ENCODE data around the gene PLAAT4.

The PLAAT4 gene

GRCh38 chr11:63551889-63552266 lies 15.3 kb downstream of the PLAAT4 start:
- Histone ChIP-seq H3K4ac (ENCODE audit: low read depth, low read length) (no peak overlapping the region), H3K27ac (ENCODE audit: low read depth, low read length) (no peak overlapping the region), H3K9ac (ENCODE audit: low read length) (no peak overlapping the region), H3K23ac (ENCODE audit: low read length) (no peak overlapping the region), H4K91ac (ENCODE audit: low read depth, low read length) (no peak overlapping the region), H3K4me3 (ENCODE audit: low read depth, low read length) (no peak overlapping the region), H2AFZ (ENCODE audit: insufficient read depth, low read length, poor library complexity) (no peak overlapping the region), H4K8ac (ENCODE audit: low read depth, low read length) (no peak overlapping the region), H3K36me3 (ENCODE audit: control insufficient read depth in 1 of 2, insufficient read depth in 2 of 2, low read length in 2 of 2) (no peaks in the 10 kb centered on the region), H4K12ac (ENCODE audit: low read depth, low read length) (no peak overlapping the region), H3K79me2 (ENCODE audit: control insufficient read depth, insufficient read depth, low read length, poor library complexity) (no peaks in the 10 kb centered on the region), H3K9me3 (ENCODE audit: insufficient read depth, low read depth, low read length) (no peaks in the 10 kb centered on the region), H3K79me1 (ENCODE audit: low read length) (peaks cover 1% of the 10 kb centered on the region), H2BK120ac (ENCODE audit: insufficient read depth, low read length, poor library complexity) (no peak overlapping the region), H2AK5ac (ENCODE audit: low read length) (no peak overlapping the region), H3K4me1 (ENCODE audit: control insufficient read depth in 1 of 2, insufficient read depth in 2 of 2, low read length in 2 of 2) (no peaks in the 10 kb centered on the region), H3K27me3 (ENCODE audit: insufficient read depth, low read length) (no peaks in the 10 kb centered on the region), H2BK12ac (ENCODE audit: low read length) (no peak overlapping the region), H3K18ac (ENCODE audit: low read length) (no peak overlapping the region), H3K14ac (ENCODE audit: low read length) (no peak overlapping the region), H3K4me2 (ENCODE audit: low read length) (no peak overlapping the region), H2BK5ac (ENCODE audit: low read depth, low read length, poor library complexity) (no peak overlapping the region)
- no peak for DNase-seq
- WGBS (ENCODE audit: extremely low coverage, insufficient coverage, insufficient read length), result no CpG with 5 or more reads among the region's 6 CpGs

- Histone ChIP-seq H4K8ac (ENCODE audit: low read depth, low read length) (no peak overlapping the region), H3K23ac (ENCODE audit: low read length) (no peak overlapping the region)
These were observed 16.3 kb downstream of the PLAAT4 start for GRCh38 chr11:63552921-63553320.

GRCh38 chr11:63553759-63554158 lies 17.2 kb downstream of the PLAAT4 start:
- Histone ChIP-seq H3K9me3 (ENCODE audit: insufficient read depth, low read depth, low read length) (no peaks in the 10 kb centered on the region), H2BK12ac (ENCODE audit: low read length) (no peak overlapping the region), H2BK120ac (ENCODE audit: insufficient read depth, low read length, poor library complexity) (no peak overlapping the region), H3K4ac (ENCODE audit: low read depth, low read length) (no peak overlapping the region), H3K4me2 (ENCODE audit: low read length) (no peak overlapping the region), H3K18ac (ENCODE audit: low read length) (no peak overlapping the region), H4K8ac (ENCODE audit: low read depth, low read length) (no peak overlapping the region), H2BK5ac (ENCODE audit: low read depth, low read length, poor library complexity) (no peak overlapping the region), H3K4me1 (ENCODE audit: control insufficient read depth in 1 of 2, insufficient read depth in 2 of 2, low read length in 2 of 2) (no peaks in the 10 kb centered on the region), H3K27ac (ENCODE audit: low read depth, low read length) (no peak overlapping the region), H2AK5ac (ENCODE audit: low read length) (no peak overlapping the region), H3K79me2 (ENCODE audit: control insufficient read depth, insufficient read depth, low read length, poor library complexity) (no peaks in the 10 kb centered on the region), H3K9ac (ENCODE audit: low read length) (no peak overlapping the region), H3K4me3 (ENCODE audit: low read depth, low read length) (no peak overlapping the region), H3K23ac (ENCODE audit: low read length) (no peak overlapping the region), H3K14ac (ENCODE audit: low read length) (no peak overlapping the region), H2AFZ (ENCODE audit: insufficient read depth, low read length, poor library complexity) (no peak overlapping the region), H3K36me3 (ENCODE audit: control insufficient read depth in 1 of 2, insufficient read depth in 2 of 2, low read length in 2 of 2) (no peaks in the 10 kb centered on the region), H4K12ac (ENCODE audit: low read depth, low read length) (no peak overlapping the region), H3K79me1 (ENCODE audit: low read length) (peaks cover 1% of the 10 kb centered on the region), H4K91ac (ENCODE audit: low read depth, low read length) (peak overlapping the region; percentile 34), H3K27me3 (ENCODE audit: insufficient read depth, low read length) (no peaks in the 10 kb centered on the region)
- DNase-seq, result no peak
- WGBS (ENCODE audit: extremely low coverage, insufficient coverage, insufficient read length), result no CpG with 5 or more reads among the region's 8 CpGs

More at GRCh38 chr11:63552921-63553320, 16.3 kb downstream of the PLAAT4 start:
- peak overlapping the region; percentile 72 for H2AK5ac ChIP-seq (ENCODE audit: low read length)
- DNase-seq, result no peak
- no peak overlapping the region for H3K27ac ChIP-seq (ENCODE audit: low read depth, low read length)
- H3K79me1 ChIP-seq (ENCODE audit: low read length), result peaks cover 1% of the 10 kb centered on the region
- H3K14ac ChIP-seq (ENCODE audit: low read length), result no peak overlapping the region
- no peak overlapping the region for H4K91ac ChIP-seq (ENCODE audit: low read depth, low read length)
- H2AFZ ChIP-seq (ENCODE audit: insufficient read depth, low read length, poor library complexity), result no peak overlapping the region
- H3K4me2 ChIP-seq (ENCODE audit: low read length), result no peak overlapping the region
- H4K12ac ChIP-seq (ENCODE audit: low read depth, low read length), result no peak overlapping the region
- H3K9me3 ChIP-seq (ENCODE audit: insufficient read depth, low read depth, low read length), result no peaks in the 10 kb centered on the region
- H3K4me3 ChIP-seq (ENCODE audit: low read depth, low read length), result no peak overlapping the region
- H3K18ac ChIP-seq (ENCODE audit: low read length), result no peak overlapping the region
- H3K4ac ChIP-seq (ENCODE audit: low read depth, low read length), result no peak overlapping the region
- H3K4me1 ChIP-seq (ENCODE audit: control insufficient read depth in 1 of 2, insufficient read depth in 2 of 2, low read length in 2 of 2), result no peaks in the 10 kb centered on the region
- no peaks in the 10 kb centered on the region for H3K36me3 ChIP-seq (ENCODE audit: control insufficient read depth in 1 of 2, insufficient read depth in 2 of 2, low read length in 2 of 2)
- H2BK12ac ChIP-seq (ENCODE audit: low read length), result no peak overlapping the region
- H2BK120ac ChIP-seq (ENCODE audit: insufficient read depth, low read length, poor library complexity), result peak overlapping the region; percentile 57
- no peaks in the 10 kb centered on the region for H3K79me2 ChIP-seq (ENCODE audit: control insufficient read depth, insufficient read depth, low read length, poor library complexity)
- no CpG with 5 or more reads among the region's 7 CpGs for WGBS (ENCODE audit: extremely low coverage, insufficient coverage, insufficient read length)
- no peaks in the 10 kb centered on the region for H3K27me3 ChIP-seq (ENCODE audit: insufficient read depth, low read length)
- no peak overlapping the region for H2BK5ac ChIP-seq (ENCODE audit: low read depth, low read length, poor library complexity)
- H3K9ac ChIP-seq (ENCODE audit: low read length), result no peak overlapping the region

- no peak overlapping the region for H2AFZ ChIP-seq (ENCODE audit: insufficient read depth, low read length, poor library complexity)
- peak overlapping the region; percentile 7 for H2BK120ac ChIP-seq (ENCODE audit: insufficient read depth, low read length, poor library complexity)
- H2BK12ac ChIP-seq (ENCODE audit: low read length), result no peak overlapping the region
- H3K4me3 ChIP-seq (ENCODE audit: low read depth, low read length), result no peak overlapping the region
- H3K14ac ChIP-seq (ENCODE audit: low read length), result no peak overlapping the region
- H3K27me3 ChIP-seq (ENCODE audit: insufficient read depth, low read length), result no peaks in the 10 kb centered on the region
- peaks cover 1% of the 10 kb centered on the region for H3K79me1 ChIP-seq (ENCODE audit: low read length)
- no peak overlapping the region for H3K4me2 ChIP-seq (ENCODE audit: low read length)
- no peak overlapping the region for H2AK5ac ChIP-seq (ENCODE audit: low read length)
- no peak overlapping the region for H4K8ac ChIP-seq (ENCODE audit: low read depth, low read length)
- H3K4ac ChIP-seq (ENCODE audit: low read depth, low read length), result no peak overlapping the region
- H4K91ac ChIP-seq (ENCODE audit: low read depth, low read length), result no peak overlapping the region
- no peak overlapping the region for H3K23ac ChIP-seq (ENCODE audit: low read length)
- DNase-seq, result no peak
- no peaks in the 10 kb centered on the region for H3K9me3 ChIP-seq (ENCODE audit: insufficient read depth, low read depth, low read length)
- no peaks in the 10 kb centered on the region for H3K79me2 ChIP-seq (ENCODE audit: control insufficient read depth, insufficient read depth, low read length, poor library complexity)
- no CpG with 5 or more reads among the region's 4 CpGs for WGBS (ENCODE audit: extremely low coverage, insufficient coverage, insufficient read length)
- no peak overlapping the region for H3K18ac ChIP-seq (ENCODE audit: low read length)
- no peak overlapping the region for H4K12ac ChIP-seq (ENCODE audit: low read depth, low read length)
- no peak overlapping the region for H2BK5ac ChIP-seq (ENCODE audit: low read depth, low read length, poor library complexity)
- no peaks in the 10 kb centered on the region for H3K36me3 ChIP-seq (ENCODE audit: control insufficient read depth in 1 of 2, insufficient read depth in 2 of 2, low read length in 2 of 2)
- H3K4me1 ChIP-seq (ENCODE audit: control insufficient read depth in 1 of 2, insufficient read depth in 2 of 2, low read length in 2 of 2), result no peaks in the 10 kb centered on the region
- peak overlapping the region; percentile 25 for H3K27ac ChIP-seq (ENCODE audit: low read depth, low read length)
- no peak overlapping the region for H3K9ac ChIP-seq (ENCODE audit: low read length)
These were observed 18.2 kb downstream of the PLAAT4 start for GRCh38 chr11:63554877-63555223.

Data from trophoblast cell (in vitro differentiated cells and primary cell).